PFSK-1 (cell line): Measurements from ENCODE around the gene CRB2.

Source experiments
- FOXP2 ChIP-seq: optimal IDR thresholded peaks from 2 replicates; pipeline ENCODE3; 2011; ENCODE audit warnings: borderline replicate concordance, control low read depth, inconsistent platforms; ENCODE audit not compliant: insufficient read depth; ENCODE audit errors: extremely low read length, extremely low read depth
- POLR2AphosphoS5 ChIP-seq: IDR thresholded peaks from 2 replicates; pipeline ENCODE4 v1.6.1; 2012; ENCODE audit warnings: low read depth, mild to moderate bottlenecking, control low read depth, low read length, moderate library complexity
- SIN3A ChIP-seq: IDR thresholded peaks from 2 replicates; pipeline ENCODE4 v1.6.1; 2012; ENCODE audit warnings: mild to moderate bottlenecking, low read length, moderate library complexity, borderline replicate concordance; ENCODE audit not compliant: insufficient read depth
- TAF1 ChIP-seq: IDR thresholded peaks from 2 replicates; pipeline ENCODE4 v1.6.1; 2012; ENCODE audit warnings: low read length, control low read depth, borderline replicate concordance; ENCODE audit not compliant: insufficient read depth
- TF ChIP-seq, protein P1 (sequence below), 2 experiments: IDR thresholded peaks; 2 replicates each; pipeline versions ENCODE4 v1.6.1 to v1.8.0; 2011 to 2012; ENCODE audit warnings: low read depth in 2 of 2, low read length in 2 of 2, control low read depth in 1 of 2, inconsistent platforms in 1 of 2, mild to moderate bottlenecking in 1 of 2, moderate library complexity in 1 of 2; ENCODE audit not compliant: insufficient read depth in 1 of 2

CRB2 gene

DNA sequence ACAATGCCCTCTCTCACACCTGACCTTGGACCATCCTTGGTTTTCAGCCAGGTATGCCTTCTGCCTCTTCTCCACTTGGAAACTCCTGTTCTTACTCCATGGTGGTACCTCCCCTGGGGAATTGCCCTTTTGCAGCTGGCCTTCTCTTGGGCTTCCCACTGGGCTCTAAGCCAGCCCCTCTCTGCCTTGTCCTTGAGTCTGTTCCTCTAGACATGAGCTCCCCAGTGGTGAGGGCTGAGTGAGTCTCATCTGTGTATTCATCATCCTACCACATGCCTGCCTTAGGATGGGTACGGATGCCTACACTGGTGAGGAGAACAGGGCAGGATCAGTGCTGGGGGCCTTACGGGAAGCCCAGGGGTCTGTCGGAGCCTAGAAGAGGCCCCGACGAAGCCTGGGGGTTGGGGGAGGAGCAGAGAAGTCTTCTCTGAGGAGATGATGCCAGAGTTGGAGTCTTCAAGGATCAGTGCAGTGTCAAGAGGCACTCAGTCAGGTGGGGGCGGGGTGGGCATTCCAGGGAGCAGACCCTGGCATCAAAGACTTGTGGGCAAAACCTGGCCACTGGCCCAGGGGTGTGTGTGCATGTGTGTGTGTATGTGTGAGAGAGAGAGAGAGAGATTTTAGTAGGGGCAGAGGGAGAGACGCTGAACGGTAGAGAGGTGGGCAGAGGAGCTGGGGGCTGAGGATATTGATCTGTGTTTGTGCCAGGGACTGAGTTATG is 5.2 kb upstream of the CRB2 start:
- TF ChIP-seq, protein P1, sequence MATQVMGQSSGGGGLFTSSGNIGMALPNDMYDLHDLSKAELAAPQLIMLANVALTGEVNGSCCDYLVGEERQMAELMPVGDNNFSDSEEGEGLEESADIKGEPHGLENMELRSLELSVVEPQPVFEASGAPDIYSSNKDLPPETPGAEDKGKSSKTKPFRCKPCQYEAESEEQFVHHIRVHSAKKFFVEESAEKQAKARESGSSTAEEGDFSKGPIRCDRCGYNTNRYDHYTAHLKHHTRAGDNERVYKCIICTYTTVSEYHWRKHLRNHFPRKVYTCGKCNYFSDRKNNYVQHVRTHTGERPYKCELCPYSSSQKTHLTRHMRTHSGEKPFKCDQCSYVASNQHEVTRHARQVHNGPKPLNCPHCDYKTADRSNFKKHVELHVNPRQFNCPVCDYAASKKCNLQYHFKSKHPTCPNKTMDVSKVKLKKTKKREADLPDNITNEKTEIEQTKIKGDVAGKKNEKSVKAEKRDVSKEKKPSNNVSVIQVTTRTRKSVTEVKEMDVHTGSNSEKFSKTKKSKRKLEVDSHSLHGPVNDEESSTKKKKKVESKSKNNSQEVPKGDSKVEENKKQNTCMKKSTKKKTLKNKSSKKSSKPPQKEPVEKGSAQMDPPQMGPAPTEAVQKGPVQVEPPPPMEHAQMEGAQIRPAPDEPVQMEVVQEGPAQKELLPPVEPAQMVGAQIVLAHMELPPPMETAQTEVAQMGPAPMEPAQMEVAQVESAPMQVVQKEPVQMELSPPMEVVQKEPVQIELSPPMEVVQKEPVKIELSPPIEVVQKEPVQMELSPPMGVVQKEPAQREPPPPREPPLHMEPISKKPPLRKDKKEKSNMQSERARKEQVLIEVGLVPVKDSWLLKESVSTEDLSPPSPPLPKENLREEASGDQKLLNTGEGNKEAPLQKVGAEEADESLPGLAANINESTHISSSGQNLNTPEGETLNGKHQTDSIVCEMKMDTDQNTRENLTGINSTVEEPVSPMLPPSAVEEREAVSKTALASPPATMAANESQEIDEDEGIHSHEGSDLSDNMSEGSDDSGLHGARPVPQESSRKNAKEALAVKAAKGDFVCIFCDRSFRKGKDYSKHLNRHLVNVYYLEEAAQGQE (IDR thresholded peaks at IDR 0.05; ENCODE audit: insufficient read depth in 1 of 2, low read depth in 2 of 2, low read length in 2 of 2) = no peak
- no peak for TF ChIP-seq TAF1
- no peak for TF ChIP-seq POLR2AphosphoS5
- no peak for TF ChIP-seq FOXP2
- no peak for TF ChIP-seq SIN3A

DNA sequence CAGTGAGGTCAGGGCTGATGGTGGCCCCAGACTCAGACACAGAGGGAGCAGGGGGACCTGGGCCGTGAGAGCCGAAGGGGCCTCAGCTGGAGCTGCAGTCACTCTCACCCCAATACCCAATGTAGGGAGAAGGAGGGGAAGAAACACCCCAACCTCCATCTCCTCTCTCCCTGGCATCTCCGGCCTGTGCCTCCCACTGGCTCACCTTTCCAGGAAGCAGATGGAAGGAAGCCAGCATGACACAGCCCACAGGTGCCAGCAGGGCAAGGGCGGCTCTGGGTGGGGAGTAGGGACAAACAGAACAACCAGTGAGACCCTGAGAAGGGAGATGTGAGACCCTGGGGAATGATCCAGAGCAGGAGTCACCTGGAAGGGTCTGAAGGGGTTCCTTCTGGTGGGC is 3.0 kb upstream of the CRB2 start:
- TF ChIP-seq TAF1 (no peak), POLR2AphosphoS5 (no peak), FOXP2 (no peak), SIN3A (no peak)
- TF ChIP-seq, protein P1 (IDR thresholded peaks at IDR 0.05; ENCODE audit: insufficient read depth in 1 of 2, low read depth in 2 of 2, low read length in 2 of 2) = no peak

DNA sequence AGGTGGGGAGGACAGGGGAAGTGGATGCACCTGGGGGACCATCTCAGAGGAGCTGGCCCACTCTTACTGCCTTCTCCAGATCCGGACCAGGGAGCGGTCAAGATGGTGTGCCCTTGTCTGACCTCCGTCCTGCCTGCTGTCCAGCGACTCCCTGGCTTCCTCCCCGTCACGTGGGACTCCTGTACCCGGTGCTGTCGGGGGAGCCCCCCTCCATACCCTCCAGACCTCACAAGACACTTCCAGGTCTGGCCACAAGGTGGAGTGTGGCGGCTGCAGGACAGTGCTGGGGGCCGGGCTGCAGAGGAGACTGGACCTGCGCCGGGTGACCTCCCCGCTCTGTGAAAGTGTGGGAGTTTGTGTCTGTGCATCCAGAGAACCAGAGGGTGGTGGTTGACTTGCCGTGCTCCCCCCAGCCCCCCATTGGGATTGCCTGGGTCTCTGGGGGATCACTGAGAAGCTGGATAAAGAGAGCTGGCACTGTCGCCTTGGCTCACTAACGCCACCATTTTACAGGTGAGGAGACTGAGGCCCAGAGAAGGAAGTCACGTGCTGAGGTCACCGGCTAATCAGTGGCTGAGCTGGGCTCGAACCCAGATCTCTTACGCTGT is 1.9 kb upstream of the CRB2 start:
- TF ChIP-seq TAF1 (no peak), POLR2AphosphoS5 (no peak), FOXP2 (no peak), SIN3A (no peak)
- TF ChIP-seq, protein P1 (IDR thresholded peaks at IDR 0.05; ENCODE audit: insufficient read depth in 1 of 2, low read depth in 2 of 2, low read length in 2 of 2) = no peak

DNA sequence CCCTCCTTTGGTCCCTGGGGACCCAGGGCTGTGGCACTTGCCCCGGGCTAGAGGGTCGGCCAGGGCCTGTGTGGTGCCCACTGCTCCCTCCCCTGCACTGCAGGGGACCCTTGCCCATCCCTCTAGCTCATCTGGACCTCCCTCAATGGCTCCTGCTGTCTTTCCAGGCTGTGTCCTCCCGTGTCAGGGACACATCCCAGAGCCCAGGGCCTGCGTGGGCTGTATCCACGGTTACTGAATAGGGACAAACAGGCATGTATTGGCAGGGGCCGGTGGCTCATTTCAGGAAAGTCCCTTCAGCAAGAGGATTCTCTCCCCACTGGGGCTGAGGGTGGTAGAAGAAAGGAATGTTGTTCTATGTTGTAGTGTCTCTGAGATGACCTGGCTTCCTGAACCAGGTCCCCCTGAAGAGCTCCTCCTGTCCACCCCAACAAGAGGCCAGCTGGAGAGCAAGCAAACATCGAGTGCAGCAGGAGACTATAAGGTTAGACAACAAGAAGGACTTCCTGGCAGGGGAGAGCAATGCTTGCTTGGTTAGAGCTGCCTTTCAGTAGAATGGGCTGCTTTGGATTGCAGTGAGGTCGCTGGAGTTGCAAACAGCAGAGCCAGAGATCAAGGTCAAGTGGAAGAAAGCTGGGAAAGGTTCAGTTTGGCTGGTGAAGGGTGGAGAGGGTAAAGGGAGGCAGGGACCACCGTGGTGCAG is 1.0 kb upstream of the CRB2 start:
- TF ChIP-seq FOXP2 (no peak), POLR2AphosphoS5 (no peak), SIN3A (no peak)

DNA sequence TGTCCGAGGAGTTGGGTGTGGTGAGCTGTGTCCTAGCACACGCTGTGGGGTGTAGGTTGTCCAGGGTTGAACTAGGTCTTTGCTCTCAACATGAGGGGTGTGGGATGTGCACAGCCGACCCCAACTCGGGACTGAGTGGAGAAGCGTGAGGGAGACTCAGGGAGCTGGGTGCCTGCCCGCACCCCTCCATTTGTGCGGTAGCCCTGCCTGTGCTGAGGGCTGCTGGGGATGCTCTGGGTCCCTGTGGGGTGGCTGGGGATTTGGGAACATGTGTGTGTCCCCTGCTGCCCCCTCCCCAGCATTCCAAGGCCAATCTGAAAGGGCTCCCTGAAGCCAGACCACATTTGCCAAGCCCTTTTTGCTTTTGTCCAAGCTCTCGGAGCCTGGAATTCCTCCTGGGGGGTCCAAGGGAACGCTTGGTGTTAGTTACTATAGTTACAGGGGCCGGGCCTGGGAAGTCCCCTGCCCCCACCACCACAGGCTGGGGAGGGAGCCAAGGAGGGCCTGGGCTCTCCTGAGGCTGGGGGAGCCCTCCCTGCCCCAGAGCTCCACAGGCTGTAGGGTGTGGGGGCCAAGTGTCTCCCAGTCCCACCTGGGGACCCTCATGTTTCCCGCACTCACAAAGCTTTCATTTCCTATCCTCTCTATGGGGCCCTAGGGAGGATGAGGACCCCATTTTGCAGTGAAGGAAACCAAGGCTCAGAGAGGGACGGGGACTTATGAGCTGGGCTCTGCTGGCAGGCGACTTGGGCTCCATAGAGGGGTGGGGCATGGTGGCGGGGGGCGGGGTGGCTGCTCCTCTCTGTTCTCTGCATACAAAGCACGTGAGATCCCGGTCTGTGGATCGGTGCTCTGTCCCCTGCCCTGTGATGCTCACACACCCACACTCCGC is 1.1 kb downstream of the CRB2 start:
- TF ChIP-seq SIN3A = no peak
- TF ChIP-seq POLR2AphosphoS5 = no peak
- no peak for TF ChIP-seq TAF1
- TF ChIP-seq, protein P1 (IDR thresholded peaks at IDR 0.05; ENCODE audit: insufficient read depth in 1 of 2, low read depth in 2 of 2, low read length in 2 of 2) = no peak
- no peak for TF ChIP-seq FOXP2
